SK-N-SH treated with all-trans-retinoic acid at 6 μM for 48 hours (cell line): ENCODE data around the gene KCNMB2.

ENCODE experiments used
- ATAC-seq: fragments of 200-7000 bp; cut with Tn5 transposase; 3 replicates; pipeline ENCODE4 v1.9.1; 2020; ENCODE audit warnings: mild to moderate bottlenecking, moderate library complexity
- CSDC2 ChIP-seq: fragments of 250-450 bp; sonication (Bioruptor Pico); IDR thresholded peaks from 2 replicates; pipeline ENCODE4 v1.5.0; 2020; ENCODE audit warnings: mild to moderate bottlenecking, moderate library complexity
- ESRRG ChIP-seq: fragments of 250-450 bp; sonication (Bioruptor Pico); IDR thresholded peaks from 2 replicates; pipeline ENCODE4 v1.6.1; 2021; ENCODE audit warnings: mild to moderate bottlenecking
- GLIS3 ChIP-seq: fragments of 250-450 bp; sonication (Bioruptor Pico); IDR thresholded peaks from 2 replicates; pipeline ENCODE4 v1.5.0; 2020; ENCODE audit warnings: mild to moderate bottlenecking, moderate library complexity
- ISL1 ChIP-seq: fragments of 250-450 bp; sonication (Bioruptor Pico); IDR thresholded peaks from 2 replicates; pipeline ENCODE4 v2.1.2; 2022; ENCODE audit warnings: mild to moderate bottlenecking, moderate library complexity
- OSR1 ChIP-seq: fragments of 250-450 bp; sonication (Bioruptor Pico); IDR thresholded peaks from 2 replicates; pipeline ENCODE4 v1.8.0; 2022; ENCODE audit warnings: moderate library complexity, mild to moderate bottlenecking, inconsistent platforms
- PPARA ChIP-seq: fragments of 250-450 bp; sonication (Bioruptor Pico); IDR thresholded peaks from 2 replicates; pipeline ENCODE4 v1.5.0; 2020; ENCODE audit warnings: mild to moderate bottlenecking, borderline replicate concordance
- RARB ChIP-seq: fragments of 250-450 bp; sonication (Bioruptor Pico); IDR thresholded peaks from 2 replicates; pipeline ENCODE4 v1.8.0; 2021; ENCODE audit warnings: mild to moderate bottlenecking, moderate library complexity
- SNAI2 ChIP-seq: fragments of 250-450 bp; sonication (Bioruptor Pico); IDR thresholded peaks from 2 replicates; pipeline ENCODE4 v1.5.0; 2020; ENCODE audit warnings: mild to moderate bottlenecking, moderate library complexity
- TOX ChIP-seq: fragments of 250-450 bp; sonication (Bioruptor Pico); IDR thresholded peaks from 2 replicates; pipeline ENCODE4 v1.8.0; 2021; ENCODE audit warnings: mild to moderate bottlenecking, moderate library complexity, borderline replicate concordance
- ZC3H10 ChIP-seq: fragments of 250-450 bp; sonication (Bioruptor Pico); IDR thresholded peaks from 2 replicates; pipeline ENCODE4 v1.5.1; 2021; ENCODE audit warnings: mild to moderate bottlenecking, moderate library complexity
- ZFP3 ChIP-seq: fragments of 250-450 bp; sonication (Bioruptor Pico); IDR thresholded peaks from 2 replicates; pipeline ENCODE4 v1.5.0; 2020; ENCODE audit warnings: mild to moderate bottlenecking, moderate library complexity
- ZFP30 ChIP-seq: fragments of 450-650 bp; formaldehyde crosslinking; IDR thresholded peaks from 2 replicates; pipeline ENCODE4 v1.5.0; 2022; ENCODE audit warnings: mild to moderate bottlenecking, moderate library complexity
- ZNF70 ChIP-seq: fragments of 450-650 bp; formaldehyde crosslinking; IDR thresholded peaks from 2 replicates; pipeline ENCODE4 v1.5.0; 2020; ENCODE audit warnings: mild to moderate bottlenecking, moderate library complexity
- TF ChIP-seq, protein P1 (sequence below): fragments of 250-450 bp; sonication (Bioruptor Pico); IDR thresholded peaks from 2 replicates; pipeline ENCODE4 v1.5.1; 2021; ENCODE audit warnings: mild to moderate bottlenecking, moderate library complexity
- TF ChIP-seq, protein P2 (sequence below): fragments of 250-450 bp; sonication (Bioruptor Pico); IDR thresholded peaks from 2 replicates; pipeline ENCODE4 v1.8.0; 2021; ENCODE audit warnings: low read depth, mild to moderate bottlenecking, moderate library complexity, borderline replicate concordance
- TF ChIP-seq, protein P3 (sequence below): fragments of 250-450 bp; sonication (Bioruptor Pico); IDR thresholded peaks from 2 replicates; pipeline ENCODE4 v1.8.0; 2020; ENCODE audit warnings: mild to moderate bottlenecking, moderate library complexity, borderline replicate concordance
- TF ChIP-seq, protein P4 (sequence below): fragments of 250-450 bp; sonication (Bioruptor Pico); IDR thresholded peaks from 2 replicates; pipeline ENCODE4 v1.5.1; 2020; ENCODE audit warnings: low read depth, mild to moderate bottlenecking, moderate library complexity

KCNMB2 gene

DNA sequence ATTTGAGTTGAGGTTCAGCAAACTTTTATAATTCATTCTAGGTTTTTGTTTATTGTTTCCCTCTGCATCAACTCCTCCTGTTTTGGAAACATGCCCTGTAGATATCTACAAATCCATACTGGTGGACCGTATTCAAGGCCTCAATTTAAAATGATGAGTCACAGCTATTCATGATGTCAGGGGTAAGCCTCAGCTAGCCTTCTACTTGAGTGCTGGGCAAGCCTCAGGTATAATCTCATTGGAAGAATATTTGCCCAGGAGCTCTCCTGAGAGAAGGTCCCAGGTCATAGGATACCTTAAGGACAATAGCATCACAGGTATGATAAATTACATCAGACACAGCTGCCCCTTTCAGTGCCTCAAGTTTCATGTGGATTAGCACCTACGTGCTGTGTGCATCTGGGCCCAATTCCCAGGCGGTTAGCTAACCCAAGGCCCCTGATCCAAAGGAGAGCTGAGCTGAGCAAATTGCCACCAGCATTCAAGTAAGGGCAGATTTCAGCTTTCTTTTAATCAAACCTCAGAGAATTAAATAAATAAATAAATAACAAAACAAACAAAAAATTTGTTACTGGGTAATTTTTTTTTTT lies 87.5 kb downstream of the KCNMB2 start:
- ATAC-seq: no peak
- TF ChIP-seq GLIS3 (CRISPR knock-in tag): no peak
- no peak for TF ChIP-seq ZFP3 (CRISPR knock-in tag)
- TF ChIP-seq ESRRG (CRISPR knock-in tag): no peak

DNA sequence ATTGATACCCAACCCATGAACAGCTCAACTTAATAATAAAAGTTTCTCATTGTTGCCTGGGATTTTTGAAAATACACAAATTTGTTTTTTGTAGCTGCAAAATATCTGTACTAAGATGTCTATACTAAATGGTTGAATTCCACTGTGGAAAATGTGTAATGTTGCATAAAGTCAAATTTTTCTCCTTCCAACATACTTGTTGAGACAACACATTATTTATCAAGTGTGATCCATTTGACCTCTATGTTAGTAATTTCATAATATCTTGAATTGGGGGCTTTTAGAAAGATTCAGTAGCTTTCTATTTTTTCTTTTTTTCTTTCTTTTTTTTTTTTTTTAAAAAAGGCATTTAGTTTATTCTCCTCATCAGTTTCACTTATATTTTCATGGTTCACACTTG lies 88.0 kb downstream of the KCNMB2 start:
- TF ChIP-seq, protein P1, sequence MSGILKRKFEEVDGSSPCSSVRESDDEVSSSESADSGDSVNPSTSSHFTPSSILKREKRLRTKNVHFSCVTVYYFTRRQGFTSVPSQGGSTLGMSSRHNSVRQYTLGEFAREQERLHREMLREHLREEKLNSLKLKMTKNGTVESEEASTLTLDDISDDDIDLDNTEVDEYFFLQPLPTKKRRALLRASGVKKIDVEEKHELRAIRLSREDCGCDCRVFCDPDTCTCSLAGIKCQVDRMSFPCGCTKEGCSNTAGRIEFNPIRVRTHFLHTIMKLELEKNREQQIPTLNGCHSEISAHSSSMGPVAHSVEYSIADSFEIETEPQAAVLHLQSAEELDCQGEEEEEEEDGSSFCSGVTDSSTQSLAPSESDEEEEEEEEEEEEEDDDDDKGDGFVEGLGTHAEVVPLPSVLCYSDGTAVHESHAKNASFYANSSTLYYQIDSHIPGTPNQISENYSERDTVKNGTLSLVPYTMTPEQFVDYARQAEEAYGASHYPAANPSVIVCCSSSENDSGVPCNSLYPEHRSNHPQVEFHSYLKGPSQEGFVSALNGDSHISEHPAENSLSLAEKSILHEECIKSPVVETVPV (CRISPR knock-in tag): no peak
- no peak for TF ChIP-seq ZC3H10 (CRISPR knock-in tag)
- no peak for TF ChIP-seq ESRRG (CRISPR knock-in tag)
- TF ChIP-seq, protein P2, sequence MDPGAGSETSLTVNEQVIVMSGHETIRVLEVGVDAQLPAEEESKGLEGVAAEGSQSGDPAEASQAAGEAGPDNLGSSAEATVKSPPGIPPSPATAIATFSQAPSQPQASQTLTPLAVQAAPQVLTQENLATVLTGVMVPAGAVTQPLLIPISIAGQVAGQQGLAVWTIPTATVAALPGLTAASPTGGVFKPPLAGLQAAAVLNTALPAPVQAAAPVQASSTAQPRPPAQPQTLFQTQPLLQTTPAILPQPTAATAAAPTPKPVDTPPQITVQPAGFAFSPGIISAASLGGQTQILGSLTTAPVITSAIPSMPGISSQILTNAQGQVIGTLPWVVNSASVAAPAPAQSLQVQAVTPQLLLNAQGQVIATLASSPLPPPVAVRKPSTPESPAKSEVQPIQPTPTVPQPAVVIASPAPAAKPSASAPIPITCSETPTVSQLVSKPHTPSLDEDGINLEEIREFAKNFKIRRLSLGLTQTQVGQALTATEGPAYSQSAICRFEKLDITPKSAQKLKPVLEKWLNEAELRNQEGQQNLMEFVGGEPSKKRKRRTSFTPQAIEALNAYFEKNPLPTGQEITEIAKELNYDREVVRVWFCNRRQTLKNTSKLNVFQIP (CRISPR knock-in tag): no peak
- ATAC-seq: no peak

DNA sequence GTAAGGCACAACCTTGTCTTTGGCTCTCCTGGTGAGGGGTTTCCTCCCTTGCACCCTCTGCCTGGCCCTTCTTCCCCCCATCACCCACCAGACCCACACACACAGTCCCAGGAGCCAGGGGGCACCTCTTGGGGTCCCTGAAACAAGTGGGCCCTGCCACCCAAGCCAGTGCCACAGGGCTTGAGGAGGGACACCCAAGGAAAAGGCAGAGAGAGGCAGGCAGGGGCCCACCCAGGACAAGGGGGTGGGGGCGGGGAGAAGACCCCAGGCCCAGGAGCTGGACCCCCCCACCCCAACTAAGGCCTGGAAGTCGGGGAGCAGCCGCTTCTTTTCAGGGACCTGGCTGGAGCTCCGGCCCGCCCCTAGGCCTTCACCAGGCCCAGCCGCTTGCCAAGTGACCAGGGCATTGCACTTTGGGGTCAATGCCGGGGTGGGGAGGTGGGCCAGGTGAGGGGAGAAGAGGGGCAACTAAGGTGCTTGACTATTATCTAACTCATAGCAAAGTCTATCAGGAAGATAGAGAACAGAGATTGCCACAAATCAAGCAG lies 88.9 kb downstream of the KCNMB2 start:
- ATAC-seq: no peak
- no peak for TF ChIP-seq SNAI2 (CRISPR knock-in tag)
- TF ChIP-seq CSDC2 (CRISPR knock-in tag): no peak
- TF ChIP-seq, protein P3, sequence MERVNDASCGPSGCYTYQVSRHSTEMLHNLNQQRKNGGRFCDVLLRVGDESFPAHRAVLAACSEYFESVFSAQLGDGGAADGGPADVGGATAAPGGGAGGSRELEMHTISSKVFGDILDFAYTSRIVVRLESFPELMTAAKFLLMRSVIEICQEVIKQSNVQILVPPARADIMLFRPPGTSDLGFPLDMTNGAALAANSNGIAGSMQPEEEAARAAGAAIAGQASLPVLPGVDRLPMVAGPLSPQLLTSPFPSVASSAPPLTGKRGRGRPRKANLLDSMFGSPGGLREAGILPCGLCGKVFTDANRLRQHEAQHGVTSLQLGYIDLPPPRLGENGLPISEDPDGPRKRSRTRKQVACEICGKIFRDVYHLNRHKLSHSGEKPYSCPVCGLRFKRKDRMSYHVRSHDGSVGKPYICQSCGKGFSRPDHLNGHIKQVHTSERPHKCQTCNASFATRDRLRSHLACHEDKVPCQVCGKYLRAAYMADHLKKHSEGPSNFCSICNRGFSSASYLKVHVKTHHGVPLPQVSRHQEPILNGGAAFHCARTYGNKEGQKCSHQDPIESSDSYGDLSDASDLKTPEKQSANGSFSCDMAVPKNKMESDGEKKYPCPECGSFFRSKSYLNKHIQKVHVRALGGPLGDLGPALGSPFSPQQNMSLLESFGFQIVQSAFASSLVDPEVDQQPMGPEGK (CRISPR knock-in tag): no peak

DNA sequence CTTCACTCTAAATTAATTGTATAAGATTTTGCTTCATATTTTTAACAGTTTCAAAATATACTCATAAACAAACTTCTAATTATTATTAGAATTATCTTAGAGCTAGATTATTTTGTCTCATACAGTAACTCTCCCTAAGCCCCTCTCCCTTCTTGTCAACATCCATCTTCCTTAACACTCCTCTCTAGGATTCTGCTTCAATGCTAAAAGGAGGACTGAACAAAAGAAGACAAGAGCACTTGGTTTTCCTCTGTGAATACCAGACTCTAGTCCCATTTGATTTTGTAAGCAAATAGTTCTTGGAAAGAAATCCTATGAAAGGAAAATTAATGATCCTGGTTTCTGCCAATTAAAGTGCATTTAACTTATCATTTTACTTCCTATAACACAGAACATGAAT lies 91.8 kb downstream of the KCNMB2 start:
- no peak for ATAC-seq
- TF ChIP-seq ISL1 (CRISPR knock-in tag): no peak
- TF ChIP-seq ZNF70 (CRISPR knock-in tag): no peak
- no peak for TF ChIP-seq PPARA (CRISPR knock-in tag)
- TF ChIP-seq RARB: no peak
- TF ChIP-seq, protein P4, sequence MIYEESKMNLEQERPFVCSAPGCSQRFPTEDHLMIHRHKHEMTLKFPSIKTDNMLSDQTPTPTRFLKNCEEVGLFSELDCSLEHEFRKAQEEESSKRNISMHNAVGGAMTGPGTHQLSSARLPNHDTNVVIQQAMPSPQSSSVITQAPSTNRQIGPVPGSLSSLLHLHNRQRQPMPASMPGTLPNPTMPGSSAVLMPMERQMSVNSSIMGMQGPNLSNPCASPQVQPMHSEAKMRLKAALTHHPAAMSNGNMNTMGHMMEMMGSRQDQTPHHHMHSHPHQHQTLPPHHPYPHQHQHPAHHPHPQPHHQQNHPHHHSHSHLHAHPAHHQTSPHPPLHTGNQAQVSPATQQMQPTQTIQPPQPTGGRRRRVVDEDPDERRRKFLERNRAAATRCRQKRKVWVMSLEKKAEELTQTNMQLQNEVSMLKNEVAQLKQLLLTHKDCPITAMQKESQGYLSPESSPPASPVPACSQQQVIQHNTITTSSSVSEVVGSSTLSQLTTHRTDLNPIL (CRISPR knock-in tag): no peak

DNA sequence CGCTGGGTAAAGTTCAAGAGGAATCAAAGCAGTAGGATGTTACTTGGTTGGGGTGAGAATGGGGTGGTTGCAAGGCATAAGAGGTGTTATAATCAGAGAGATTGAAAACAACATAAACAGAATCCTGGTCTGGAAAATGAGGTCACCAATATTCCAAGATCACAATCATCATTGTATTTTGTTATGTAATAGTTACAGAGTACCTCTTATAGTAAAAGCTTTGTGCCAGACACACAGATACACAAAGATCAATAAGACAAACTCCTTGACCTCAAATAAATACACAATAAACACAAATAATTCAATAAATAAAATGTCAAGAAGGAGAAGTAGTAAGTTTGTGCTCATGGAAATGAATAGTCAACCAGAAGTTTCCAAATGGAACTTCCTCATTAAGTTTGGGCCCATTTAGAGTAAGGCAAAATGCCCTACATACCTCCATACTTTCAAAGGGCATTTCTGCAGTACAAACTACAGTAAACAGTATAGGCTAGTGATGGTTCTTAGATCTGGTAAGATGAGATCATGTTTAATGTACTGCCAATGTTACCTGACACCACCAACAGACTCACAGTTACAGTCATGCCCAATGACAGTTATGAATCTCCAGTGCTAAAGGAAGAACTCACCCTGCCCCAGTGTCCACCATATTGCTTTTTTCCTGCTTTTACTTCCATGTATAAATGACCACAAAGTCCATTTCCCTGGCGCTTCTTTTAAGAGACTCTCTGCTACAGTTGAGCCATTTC lies 93.4 kb downstream of the KCNMB2 start:
- no peak for ATAC-seq
- no peak for TF ChIP-seq ZFP30 (CRISPR knock-in tag)
- TF ChIP-seq, protein P2 (CRISPR knock-in tag): no peak
- no peak for TF ChIP-seq TOX (CRISPR knock-in tag)
- no peak for TF ChIP-seq ESRRG (CRISPR knock-in tag)
- TF ChIP-seq CSDC2 (CRISPR knock-in tag): no peak
- TF ChIP-seq, protein P1 (CRISPR knock-in tag): no peak
- no peak for TF ChIP-seq ZFP3 (CRISPR knock-in tag)
- TF ChIP-seq RARB: no peak
- TF ChIP-seq, protein P3 (CRISPR knock-in tag): no peak
- TF ChIP-seq OSR1: no peak
- TF ChIP-seq GLIS3 (CRISPR knock-in tag): no peak
- no peak for TF ChIP-seq PPARA (CRISPR knock-in tag)
- no peak for TF ChIP-seq ZC3H10 (CRISPR knock-in tag)
